Dendritic cell treated with granulocyte-macrophage colony-stimulating factor and Interleukin-4, amounts not matched to agents 40 ng/mL and 50 ng/mL, for 4 days (primary cell): ENCODE results near the gene ARFRP1.

ENCODE experiments used
- H3K27ac Mint-ChIP-seq: one replicate; pipeline ENCODE4 v1.8.0; 2022; ENCODE audit warnings: mild to moderate bottlenecking, mixed read lengths
- H3K27me3 Mint-ChIP-seq: one replicate; pipeline ENCODE4 v1.8.0; 2022; ENCODE audit warnings: mild to moderate bottlenecking, mixed read lengths
- H3K36me3 Mint-ChIP-seq: one replicate; pipeline ENCODE4 v1.8.0; 2022; ENCODE audit warnings: low read depth, mixed read lengths
- H3K4me1 Mint-ChIP-seq: one replicate; pipeline ENCODE4 v1.8.0; 2022; ENCODE audit warnings: low read depth, mixed read lengths
- H3K4me3 Mint-ChIP-seq: one replicate; pipeline ENCODE4 v1.8.0; 2022; ENCODE audit warnings: mild to moderate bottlenecking, moderate library complexity, mixed read lengths
- H3K9me3 Mint-ChIP-seq: one replicate; pipeline ENCODE4 v1.8.0; 2022; ENCODE audit warnings: mixed read lengths
- intact Hi-C: fragments of 100-400 bp; cut with micrococcal nuclease; formaldehyde crosslinking; loops from one replicate; pipeline ENCODE4 v1.15.0; 2022

ARFRP1 gene

GRCh38 chr20:63707558-63708300, at the start of gene ARFRP1, which contains the start of gene ZGPAT:
Gene ARFRP1 (minus strand): TSS chr20:63707976. CDS start chr20:63707091, 885 bp downstream.
Gene ZGPAT (plus strand): TSS chr20:63708039. CDS start chr20:63708581, 542 bp downstream.
- Mint-ChIP-seq H3K36me3 (peaks cover 94% of the 10 kb centered on the region), H3K27ac (peak within 1 kb of the TSS; percentile 85), H3K4me1 (peaks cover 58% of the 10 kb centered on the region), H3K9me3 (peaks cover 7% of the 10 kb centered on the region), H3K4me3 (peak within 1 kb of the TSS; percentile 82), H3K27me3 (no peaks in the 10 kb centered on the region)
- intact Hi-C loops, result no loop called here

GRCh38 chr20:63756648-63756991, 48.8 kb upstream of the ARFRP1 start:
- intact Hi-C loops, result no loop called here
- H3K9me3 Mint-ChIP-seq, result no peaks in the 10 kb centered on the region
- peaks cover 5% of the 10 kb centered on the region for H3K27me3 Mint-ChIP-seq
- H3K36me3 Mint-ChIP-seq, result peaks cover 87% of the 10 kb centered on the region
- peaks cover 5% of the 10 kb centered on the region for H3K4me1 Mint-ChIP-seq
- H3K4me3 Mint-ChIP-seq, result no peak overlapping the region
- H3K27ac Mint-ChIP-seq, result no peak overlapping the region

GRCh38 chr20:63755933-63756647, 48.3 kb upstream of the ARFRP1 start:
- no peak overlapping the region for H3K4me3 Mint-ChIP-seq
- H3K36me3 Mint-ChIP-seq, result peaks cover 87% of the 10 kb centered on the region
- intact Hi-C loops, result no loop called here
- no peaks in the 10 kb centered on the region for H3K9me3 Mint-ChIP-seq
- peaks cover 5% of the 10 kb centered on the region for H3K27me3 Mint-ChIP-seq
- no peak overlapping the region for H3K27ac Mint-ChIP-seq
- peaks cover 5% of the 10 kb centered on the region for H3K4me1 Mint-ChIP-seq

DNA sequence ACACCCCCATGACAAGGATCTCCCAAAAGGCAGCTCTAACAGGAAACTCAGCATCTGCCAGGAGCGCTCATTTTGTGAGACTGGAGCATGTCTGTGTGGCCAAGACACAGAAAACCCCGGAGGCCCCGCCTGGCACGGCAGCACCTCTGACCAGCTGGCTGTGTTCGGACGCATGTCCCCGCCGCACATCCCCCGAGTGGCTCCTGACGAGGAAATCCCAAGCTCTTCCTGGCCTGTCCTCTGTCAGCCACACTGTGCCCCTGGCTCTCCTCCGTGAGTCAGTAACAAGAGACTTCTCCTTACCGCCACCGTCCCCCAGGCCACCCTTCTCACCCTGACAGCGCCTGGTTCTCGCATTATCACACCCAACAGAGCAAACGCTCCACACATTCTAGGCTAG, 46.2 kb upstream of the ARFRP1 start:
- Mint-ChIP-seq H3K4me3 (no peak overlapping the region), H3K9me3 (no peaks in the 10 kb centered on the region), H3K36me3 (peaks cover 93% of the 10 kb centered on the region), H3K27ac (no peak overlapping the region), H3K4me1 (peaks cover 5% of the 10 kb centered on the region), H3K27me3 (peaks cover 3% of the 10 kb centered on the region)
- intact Hi-C loops, result no loop called here

- Mint-ChIP-seq H3K4me3 (no peak overlapping the region), H3K4me1 (peaks cover 5% of the 10 kb centered on the region), H3K27me3 (peaks cover 3% of the 10 kb centered on the region), H3K36me3 (peaks cover 96% of the 10 kb centered on the region), H3K27ac (no peak overlapping the region), H3K9me3 (no peaks in the 10 kb centered on the region)
- intact Hi-C loops, result no loop called here
Measured at GRCh38 chr20:63753381-63753780, 45.6 kb upstream of the ARFRP1 start.

GRCh38 chr20:63752411-63753101, 44.8 kb upstream of the ARFRP1 start:
- no peak overlapping the region for H3K27ac Mint-ChIP-seq
- H3K36me3 Mint-ChIP-seq, result peaks cover 97% of the 10 kb centered on the region
- no peak overlapping the region for H3K4me3 Mint-ChIP-seq
- H3K27me3 Mint-ChIP-seq, result peaks cover 3% of the 10 kb centered on the region
- intact Hi-C loops, result no loop called here
- H3K4me1 Mint-ChIP-seq, result peaks cover 5% of the 10 kb centered on the region
- H3K9me3 Mint-ChIP-seq, result no peaks in the 10 kb centered on the region

- peaks cover 5% of the 10 kb centered on the region for H3K4me1 Mint-ChIP-seq
- intact Hi-C loops, result no loop called here
- H3K4me3 Mint-ChIP-seq, result no peak overlapping the region
- H3K27me3 Mint-ChIP-seq, result peaks cover 3% of the 10 kb centered on the region
- no peak overlapping the region for H3K27ac Mint-ChIP-seq
- H3K36me3 Mint-ChIP-seq, result peaks cover 95% of the 10 kb centered on the region
- no peaks in the 10 kb centered on the region for H3K9me3 Mint-ChIP-seq
Measured at GRCh38 chr20:63751471-63752271, 43.9 kb upstream of the ARFRP1 start.

DNA sequence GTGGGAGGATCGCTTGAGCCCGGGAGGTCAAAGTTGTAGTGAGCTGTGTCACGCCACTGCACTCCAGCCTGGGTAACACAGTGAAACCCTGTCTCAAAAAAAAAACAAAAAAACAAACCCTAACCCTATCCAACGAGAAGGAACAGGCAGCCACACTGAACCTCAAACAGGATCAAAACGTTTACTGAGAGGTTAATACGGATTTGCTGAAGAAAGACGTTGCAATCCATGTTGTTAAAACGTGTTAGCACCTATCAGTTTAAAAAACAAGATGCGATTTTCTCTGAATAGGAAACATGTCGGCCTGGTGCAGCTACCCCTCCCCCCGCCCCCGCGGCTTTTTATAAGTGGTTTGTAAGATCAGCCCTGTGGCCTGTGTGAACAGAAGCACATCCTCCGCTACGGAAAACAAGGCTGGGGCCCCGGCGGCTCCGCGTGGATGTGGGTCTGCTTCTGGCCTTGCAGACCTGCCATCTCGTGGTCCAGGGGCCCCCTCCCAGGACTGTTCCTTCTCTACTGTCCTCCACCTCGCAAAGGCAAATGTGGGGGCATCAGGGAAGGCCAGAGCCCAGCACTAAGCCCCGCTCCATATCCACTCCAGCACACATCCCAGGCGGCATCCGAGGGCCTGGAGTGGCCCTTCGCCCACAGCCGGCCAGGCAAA, 43.2 kb upstream of the ARFRP1 start:
- Mint-ChIP-seq H3K4me1 (peaks cover 5% of the 10 kb centered on the region), H3K4me3 (no peak overlapping the region), H3K9me3 (no peaks in the 10 kb centered on the region), H3K27me3 (peaks cover 3% of the 10 kb centered on the region), H3K27ac (no peak overlapping the region), H3K36me3 (peaks cover 95% of the 10 kb centered on the region)
- intact Hi-C loops, result no loop called here

DNA sequence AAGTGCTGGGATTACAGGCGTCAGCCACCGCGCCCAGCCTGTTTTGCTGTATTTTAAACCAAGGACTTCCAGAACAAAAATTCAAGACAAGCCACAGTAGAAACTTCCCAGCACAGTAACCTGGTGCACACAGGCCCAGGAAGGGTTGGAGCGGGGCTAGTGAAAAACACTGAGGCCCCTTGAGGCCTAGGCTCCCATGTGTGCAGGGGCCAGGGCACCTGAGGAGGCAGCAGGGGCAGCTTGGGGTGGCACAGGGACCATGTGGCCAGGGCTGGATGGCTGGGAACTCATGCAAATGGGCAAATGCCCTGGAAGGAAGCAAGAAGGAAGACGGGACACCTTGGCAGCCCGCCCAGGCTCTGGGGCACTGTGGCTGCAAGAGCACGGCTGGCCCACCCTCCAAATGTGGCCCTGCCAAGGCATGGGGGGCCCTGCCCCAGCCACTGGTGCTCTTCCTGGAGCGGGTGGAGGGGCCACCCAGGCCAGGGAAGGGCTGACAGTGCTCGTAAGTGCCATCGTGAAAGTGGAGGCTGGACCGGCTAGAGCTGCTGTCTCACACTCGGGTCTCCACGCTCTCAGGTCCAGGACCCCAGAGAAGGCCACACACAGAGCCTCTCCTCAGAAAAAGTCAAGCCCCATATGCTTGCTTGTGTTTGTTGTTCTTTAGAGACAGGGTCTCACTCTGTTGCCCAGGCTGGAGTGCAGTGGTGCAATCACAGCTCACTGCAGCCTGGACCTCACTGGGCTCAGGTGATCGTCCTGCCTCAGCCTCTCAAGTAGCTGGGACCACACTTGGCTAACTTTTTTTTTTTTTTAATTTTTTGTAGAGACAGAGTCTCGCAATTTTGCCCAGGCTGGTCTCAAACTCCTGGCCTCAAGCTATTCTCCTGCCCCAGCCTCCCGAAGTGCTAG, 42.1 kb upstream of the ARFRP1 start:
- intact Hi-C loops, result no loop called here
- Mint-ChIP-seq H3K9me3 (no peaks in the 10 kb centered on the region), H3K27me3 (peaks cover 3% of the 10 kb centered on the region), H3K27ac (no peak overlapping the region), H3K4me1 (peaks cover 5% of the 10 kb centered on the region), H3K4me3 (no peak overlapping the region), H3K36me3 (peaks cover 95% of the 10 kb centered on the region)

DNA sequence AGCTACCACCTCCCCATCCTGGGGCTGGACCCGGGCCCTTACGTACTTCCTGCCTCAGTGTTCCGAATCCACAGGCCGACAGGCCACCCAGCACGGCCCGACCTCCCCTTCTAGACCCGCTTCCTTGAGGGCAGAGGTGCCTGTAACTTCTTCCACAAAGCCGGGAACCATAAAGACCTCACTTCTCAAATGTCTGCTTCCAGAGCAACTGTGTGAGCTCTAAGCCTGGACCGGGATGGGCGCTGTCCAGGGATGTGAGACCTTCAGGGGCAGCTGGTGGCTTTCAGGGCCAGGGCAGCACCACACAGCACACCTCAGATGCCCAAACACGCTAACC, 41.1 kb upstream of the ARFRP1 start:
- H3K4me1 Mint-ChIP-seq, result peaks cover 5% of the 10 kb centered on the region
- no peaks in the 10 kb centered on the region for H3K9me3 Mint-ChIP-seq
- intact Hi-C loops, result no loop called here
- H3K27ac Mint-ChIP-seq, result peak overlapping the region; percentile 22
- H3K36me3 Mint-ChIP-seq, result peaks cover 98% of the 10 kb centered on the region
- H3K4me3 Mint-ChIP-seq, result no peak overlapping the region
- peaks cover 3% of the 10 kb centered on the region for H3K27me3 Mint-ChIP-seq

DNA sequence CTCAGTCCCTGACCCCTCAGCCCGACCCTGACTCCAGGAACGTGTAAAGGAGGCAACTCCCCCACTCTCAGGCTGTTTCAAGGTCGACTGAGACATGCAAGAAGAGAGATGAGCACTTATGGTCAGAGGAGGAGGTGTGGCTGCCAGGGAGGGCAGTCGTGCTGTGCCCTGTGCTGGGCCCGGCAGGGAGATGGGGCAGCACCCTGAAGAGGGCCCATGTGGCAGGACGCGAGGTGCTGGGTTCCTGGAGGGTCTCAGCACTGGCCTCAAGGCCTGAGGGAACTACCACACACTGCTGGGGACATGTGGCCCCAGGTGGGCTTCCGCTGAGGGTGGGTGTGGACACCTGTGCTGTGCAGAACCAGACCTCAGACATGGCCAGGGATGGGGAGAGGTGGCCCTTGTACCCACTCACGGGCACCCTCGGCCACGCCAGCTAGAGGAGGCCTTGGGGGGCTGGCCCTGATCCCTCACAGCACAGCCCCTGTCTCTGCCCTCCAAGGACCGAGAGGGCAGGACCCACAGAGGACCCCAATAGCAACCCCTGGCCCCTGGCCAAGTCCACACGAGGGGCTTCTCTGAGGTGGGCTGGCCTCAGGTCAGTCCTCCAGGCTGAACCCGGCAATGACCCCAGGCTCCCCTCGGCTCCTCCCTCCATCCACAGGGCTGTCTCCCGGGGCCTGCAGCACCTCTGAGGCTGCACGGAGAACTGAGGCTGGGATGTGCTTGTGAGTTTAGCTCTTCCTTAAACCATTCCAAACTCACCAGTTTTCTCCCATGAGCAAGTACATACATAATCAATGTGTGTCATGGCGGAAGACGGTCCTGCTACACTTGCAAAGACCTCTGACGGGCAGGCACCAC, 40.5 kb upstream of the ARFRP1 start:
- H3K36me3 Mint-ChIP-seq, result peaks cover 98% of the 10 kb centered on the region
- no peaks in the 10 kb centered on the region for H3K9me3 Mint-ChIP-seq
- H3K27ac Mint-ChIP-seq, result peak overlapping the region; percentile 22
- peaks cover 3% of the 10 kb centered on the region for H3K27me3 Mint-ChIP-seq
- H3K4me1 Mint-ChIP-seq, result peaks cover 5% of the 10 kb centered on the region
- no peak overlapping the region for H3K4me3 Mint-ChIP-seq
- intact Hi-C loops, result no loop called here

GRCh38 chr20:63747622-63748069, 39.9 kb upstream of the ARFRP1 start:
- H3K27me3 Mint-ChIP-seq, result peaks cover 3% of the 10 kb centered on the region
- peaks cover 5% of the 10 kb centered on the region for H3K4me1 Mint-ChIP-seq
- peaks cover 98% of the 10 kb centered on the region for H3K36me3 Mint-ChIP-seq
- intact Hi-C loops, result no loop called here
- H3K27ac Mint-ChIP-seq, result no peak overlapping the region
- no peak overlapping the region for H3K4me3 Mint-ChIP-seq
- no peaks in the 10 kb centered on the region for H3K9me3 Mint-ChIP-seq
